Stimulated activated CD8-positive, alpha-beta memory T cell treated with anti-CD3 and anti-CD28 coated beads, Interleukin-4, amount 100 ng/mL, for 1 hour (primary cell): Measurements from ENCODE around the gene HTR2C.
"Not testable (repeated sequence)": the region's sequence is repeated elsewhere in the genome, so short reads cannot be mapped to it uniquely, and the experiment has no call there.

Experiments used
- DNase-seq, 2 donors: peaks; one replicate each; pipeline ENCODE4 v3.0.0-alpha.2; 2020; ENCODE audit warnings: low read depth in 2 of 2, low spot score in 1 of 2

HTR2C gene

GRCh38 chrX:114712466-114712865 is 128.6 kb downstream of the HTR2C start:
- DNase-seq: no peak

GRCh38 chrX:114715096-114715495 is 131.2 kb downstream of the HTR2C start:
- no peak for DNase-seq

DNA sequence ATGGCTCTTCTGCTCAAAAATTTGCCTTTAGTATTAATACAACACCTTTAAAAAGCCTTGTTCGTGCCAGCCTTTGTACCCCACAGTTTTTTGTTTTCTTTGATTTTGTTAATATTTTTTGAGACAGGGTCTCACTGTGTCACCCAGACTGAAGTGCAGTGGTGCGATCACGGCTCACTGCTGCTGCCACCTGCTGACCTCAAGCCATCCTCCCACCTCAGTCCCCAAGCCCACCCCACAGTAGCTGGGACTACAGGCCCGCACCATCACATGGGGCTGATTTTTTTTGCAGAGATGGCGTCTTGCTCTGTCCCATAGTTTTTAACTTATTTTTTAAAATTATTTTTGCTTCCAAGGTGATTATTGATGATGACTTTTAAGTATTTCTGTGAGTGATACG is 134.0 kb downstream of the HTR2C start:
- no peak for DNase-seq

DNA sequence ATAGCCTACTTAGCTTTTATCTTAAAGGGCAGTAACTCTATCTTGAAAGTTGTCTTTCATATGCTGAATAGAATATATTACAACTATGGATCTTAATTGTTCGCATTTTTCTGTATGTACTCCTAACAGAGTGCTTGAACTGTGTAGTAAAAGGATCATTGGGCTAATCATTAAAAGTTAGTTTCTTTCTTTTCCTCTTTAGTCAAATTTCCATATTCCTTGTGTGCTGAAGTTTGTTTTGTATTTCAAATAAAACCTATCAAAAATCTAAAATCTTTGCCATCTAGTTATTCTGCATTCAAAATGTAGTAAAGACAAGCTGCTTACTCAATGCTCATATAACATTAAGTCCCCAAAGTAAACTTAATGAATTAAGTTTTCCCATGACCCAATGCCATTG is 182.7 kb downstream of the HTR2C start:
- DNase-seq: no peak

DNA sequence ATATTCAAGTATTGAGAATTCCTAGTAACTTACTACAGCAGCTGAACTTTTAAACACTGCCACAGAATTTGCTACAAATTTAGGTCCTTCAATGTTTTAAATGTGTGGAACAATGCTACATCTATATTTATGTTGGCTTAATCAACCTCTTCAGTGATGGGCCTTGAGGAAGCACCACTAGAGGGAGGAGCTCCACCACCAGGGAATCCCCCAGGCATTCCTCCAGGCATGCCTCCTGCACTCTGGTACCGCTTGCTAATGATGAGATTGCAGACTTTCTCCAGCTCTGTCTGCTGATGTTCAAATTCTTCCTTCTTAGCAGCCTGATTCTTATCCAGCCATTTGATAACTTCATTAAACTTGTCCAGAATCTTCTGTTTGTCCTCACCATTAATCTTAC is 190.8 kb downstream of the HTR2C start:
- no peak for DNase-seq

DNA sequence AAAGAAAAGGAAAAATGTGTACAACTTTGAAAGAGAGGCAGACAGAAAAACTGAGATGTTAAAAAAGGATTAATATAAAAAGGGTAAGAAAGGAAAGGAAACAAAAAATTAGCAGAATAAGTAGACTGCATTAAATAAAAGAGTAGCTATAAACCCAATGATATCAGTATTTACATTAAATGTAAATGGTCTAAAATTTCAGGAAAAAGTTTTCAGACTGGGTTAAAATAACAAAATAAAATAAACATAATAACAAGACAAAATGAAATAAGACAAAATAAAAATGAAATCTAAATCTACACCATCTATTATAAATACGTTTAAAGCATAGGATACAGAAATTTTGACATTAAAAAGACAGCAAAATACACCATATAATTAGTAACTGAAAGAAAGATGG is 199.0 kb downstream of the HTR2C start:
- no peak for DNase-seq

DNA sequence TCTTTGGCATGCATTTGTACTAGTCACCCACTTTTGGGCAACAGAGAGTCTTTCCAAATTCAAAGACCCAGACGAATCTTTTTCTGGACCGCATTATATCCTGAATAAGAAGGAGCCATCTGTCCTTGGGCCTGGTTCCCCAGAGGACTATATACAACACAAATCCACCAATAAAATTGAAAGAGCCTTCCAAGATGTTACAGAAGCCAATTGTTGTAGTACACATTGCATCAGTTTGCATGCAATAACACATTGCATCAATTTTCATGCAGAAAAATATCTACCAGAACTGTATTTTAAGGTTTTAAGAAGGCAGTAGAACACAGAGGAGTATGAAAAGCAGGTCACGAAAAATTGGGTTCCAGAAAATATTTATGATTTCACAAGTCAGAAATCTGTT is 203.2 kb downstream of the HTR2C start:
- DNase-seq: no peak

GRCh38 chrX:114797494-114797893 is 213.6 kb downstream of the HTR2C start:
- DNase-seq: no peak

DNA sequence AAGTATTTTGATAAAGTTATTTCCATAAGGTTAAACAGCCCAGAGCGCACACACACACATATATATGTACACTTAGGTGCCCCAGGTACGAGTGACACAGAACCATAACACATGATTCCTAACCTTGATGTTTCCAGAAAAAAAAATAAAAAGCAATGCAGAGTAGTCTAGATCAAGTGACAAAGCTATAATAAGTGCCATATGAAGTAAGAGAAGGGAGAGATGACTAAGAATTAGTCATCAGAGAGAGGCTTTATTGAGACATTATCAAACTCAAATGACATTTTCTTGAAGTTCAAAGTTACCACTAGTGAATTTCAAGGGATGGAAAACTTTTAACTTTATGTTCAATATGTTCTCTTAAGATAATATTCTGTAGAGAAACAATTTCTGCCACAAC is 215.0 kb downstream of the HTR2C start:
- no peak for DNase-seq

GRCh38 chrX:114800719-114801118 is 216.8 kb downstream of the HTR2C start:
- no peak for DNase-seq

GRCh38 chrX:114819509-114819908 is 235.6 kb downstream of the HTR2C start:
- no peak for DNase-seq

- DNase-seq: no peak
Measured at GRCh38 chrX:114841051-114841450, 257.2 kb downstream of the HTR2C start.

DNA sequence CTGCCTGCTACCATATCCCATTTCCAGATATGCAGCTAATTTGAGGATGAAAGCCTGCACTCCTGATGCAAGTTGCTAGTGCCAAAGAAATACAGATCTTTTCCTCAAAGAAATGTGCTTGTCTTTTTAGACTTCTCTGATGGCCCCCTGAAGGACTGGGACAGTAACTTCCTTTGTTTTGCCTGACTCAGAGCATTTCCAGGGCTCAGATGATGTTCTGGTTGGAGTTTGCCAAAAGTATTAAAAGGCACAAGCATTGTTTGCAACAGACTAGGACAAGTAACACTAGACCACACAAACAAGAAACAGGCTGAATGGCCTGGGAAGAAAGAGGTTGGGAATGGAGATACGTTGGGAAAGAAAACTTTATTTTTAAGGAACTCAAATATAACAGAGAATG is 258.3 kb downstream of the HTR2C start:
- DNase-seq: no peak

DNA sequence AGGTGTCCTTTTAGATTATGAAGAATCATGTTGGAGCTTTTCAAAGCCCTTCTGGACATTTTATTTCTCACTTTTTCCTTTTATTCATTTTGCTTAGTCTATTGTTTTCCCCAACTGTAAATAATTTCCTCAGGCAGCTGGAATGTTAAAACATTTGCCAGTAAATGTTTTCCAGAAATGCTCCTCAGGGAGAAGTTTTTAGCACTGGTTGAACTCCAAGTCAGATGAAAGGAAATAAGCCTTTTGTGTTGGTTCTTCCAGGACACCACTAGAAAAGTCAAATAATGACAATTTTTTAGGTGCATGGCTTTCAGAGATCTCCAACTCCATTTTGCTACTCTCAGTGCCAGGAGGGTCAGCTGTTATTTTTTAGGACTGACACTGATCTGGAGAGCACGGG is 305.6 kb downstream of the HTR2C start:
- no peak for DNase-seq

- DNase-seq: no peak
Measured at GRCh38 chrX:114903618-114904017, 319.7 kb downstream of the HTR2C start.

DNA sequence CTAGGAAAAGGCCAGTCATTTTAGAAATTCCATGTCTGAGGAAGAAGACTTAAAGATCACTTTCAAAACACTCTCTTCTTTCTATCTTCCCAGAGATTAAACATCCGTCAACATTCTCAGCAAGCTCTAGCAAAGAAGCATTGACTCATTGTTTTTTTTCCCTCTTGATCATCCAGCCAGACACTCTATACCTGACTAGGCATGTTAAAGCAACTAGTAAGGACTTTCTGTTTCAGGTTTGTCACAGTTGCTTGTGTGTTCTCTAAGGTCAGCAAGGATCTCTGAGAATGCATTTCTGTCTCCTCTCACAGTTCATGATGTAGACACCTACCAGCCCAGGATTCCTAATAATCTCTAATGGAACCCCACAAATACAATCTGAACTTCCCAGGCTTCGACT is 321.4 kb downstream of the HTR2C start:
- DNase-seq: no peak

DNA sequence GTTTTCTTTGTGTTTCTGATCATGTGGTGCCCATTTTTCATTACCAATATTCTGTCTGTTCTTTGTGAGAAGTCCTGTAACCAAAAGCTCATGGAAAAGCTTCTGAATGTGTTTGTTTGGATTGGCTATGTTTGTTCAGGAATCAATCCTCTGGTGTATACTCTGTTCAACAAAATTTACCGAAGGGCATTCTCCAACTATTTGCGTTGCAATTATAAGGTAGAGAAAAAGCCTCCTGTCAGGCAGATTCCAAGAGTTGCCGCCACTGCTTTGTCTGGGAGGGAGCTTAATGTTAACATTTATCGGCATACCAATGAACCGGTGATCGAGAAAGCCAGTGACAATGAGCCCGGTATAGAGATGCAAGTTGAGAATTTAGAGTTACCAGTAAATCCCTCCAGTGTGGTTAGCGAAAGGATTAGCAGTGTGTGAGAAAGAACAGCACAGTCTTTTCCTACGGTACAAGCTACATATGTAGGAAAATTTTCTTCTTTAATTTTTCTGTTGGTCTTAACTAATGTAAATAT is 323.2 kb downstream of the HTR2C start:
- no peak for DNase-seq

DNA sequence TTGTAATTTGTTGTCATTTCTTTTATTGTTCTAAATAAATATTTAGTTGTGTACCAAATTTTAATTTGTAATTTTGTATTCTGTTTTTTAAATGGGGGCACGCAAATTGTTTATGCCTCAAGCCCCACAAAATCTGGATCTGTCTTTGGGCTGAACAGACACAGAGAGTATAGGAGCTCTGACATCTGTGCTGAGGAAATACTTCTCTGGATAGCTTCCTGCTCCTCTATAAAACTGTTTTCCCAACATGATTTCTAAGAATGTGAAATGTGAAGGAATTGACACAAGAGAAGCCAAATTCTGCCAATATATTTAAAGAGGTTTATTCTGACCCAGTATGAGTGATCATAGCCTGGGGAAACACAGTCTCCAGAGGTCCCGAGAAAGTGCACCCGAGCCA is 340.5 kb downstream of the HTR2C start:
- no peak for DNase-seq

DNA sequence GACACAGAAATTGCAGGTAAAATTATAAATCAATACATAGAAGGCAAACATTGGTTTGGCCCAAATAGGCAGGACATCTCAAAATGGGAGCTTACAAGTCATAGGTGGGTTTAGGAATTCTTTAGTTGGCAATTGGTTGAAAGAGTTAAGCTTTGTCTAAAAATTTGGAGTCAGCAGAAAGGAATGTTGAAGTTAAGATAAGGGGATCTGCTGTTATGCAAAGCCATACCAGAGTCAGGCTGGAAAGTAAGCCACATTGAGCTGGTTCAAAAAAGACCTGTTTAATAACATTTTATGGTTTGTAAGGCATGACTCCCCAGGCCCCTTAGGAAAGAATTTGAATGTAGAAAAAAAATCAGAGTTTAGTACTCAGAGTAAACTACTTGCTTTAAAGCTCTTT is 341.0 kb downstream of the HTR2C start:
- DNase-seq: no peak

- DNase-seq: no peak
Measured at GRCh38 chrX:114930227-114930626, 346.3 kb downstream of the HTR2C start.

DNA sequence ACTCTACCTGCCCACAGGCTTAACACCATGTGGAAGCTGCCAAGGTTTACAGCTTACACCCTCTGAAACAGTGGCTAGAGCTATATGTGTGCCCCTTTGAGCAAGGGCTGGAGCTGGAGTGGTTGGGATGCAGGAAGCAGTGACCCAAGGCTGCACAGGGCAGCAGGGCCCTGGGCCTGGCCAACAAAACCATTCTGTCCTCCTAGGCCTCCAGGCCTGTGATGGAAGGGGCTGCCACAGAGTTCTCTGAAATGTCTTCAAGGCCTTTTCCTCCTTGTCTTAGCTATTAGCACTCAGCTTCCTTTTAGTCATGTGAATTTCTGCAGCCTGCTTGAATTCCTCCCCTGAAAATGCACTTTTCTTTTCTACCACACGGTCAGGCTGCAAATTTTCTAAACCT is 348.7 kb downstream of the HTR2C start:
- no peak for DNase-seq

DNA sequence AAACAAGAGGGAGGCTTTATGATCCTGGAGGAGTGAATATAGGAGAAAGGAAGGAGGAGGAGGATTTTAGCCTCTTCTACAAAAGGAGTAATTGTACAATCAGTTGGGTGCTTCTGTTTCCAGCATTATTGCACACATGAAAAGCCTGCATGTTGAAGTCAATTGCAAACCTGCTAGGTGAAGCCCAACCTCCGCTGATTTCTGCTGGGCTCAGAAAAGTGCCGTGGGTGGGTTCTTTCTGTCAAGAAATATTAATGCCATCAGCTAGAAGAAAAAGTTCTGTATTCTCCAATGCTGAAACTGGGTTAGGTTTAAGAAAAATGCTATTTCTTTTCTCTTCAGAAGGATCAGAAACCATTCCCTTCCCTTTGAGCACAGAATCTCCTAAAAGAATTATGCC is 349.4 kb downstream of the HTR2C start:
- not testable (repeated sequence) for DNase-seq

DNA sequence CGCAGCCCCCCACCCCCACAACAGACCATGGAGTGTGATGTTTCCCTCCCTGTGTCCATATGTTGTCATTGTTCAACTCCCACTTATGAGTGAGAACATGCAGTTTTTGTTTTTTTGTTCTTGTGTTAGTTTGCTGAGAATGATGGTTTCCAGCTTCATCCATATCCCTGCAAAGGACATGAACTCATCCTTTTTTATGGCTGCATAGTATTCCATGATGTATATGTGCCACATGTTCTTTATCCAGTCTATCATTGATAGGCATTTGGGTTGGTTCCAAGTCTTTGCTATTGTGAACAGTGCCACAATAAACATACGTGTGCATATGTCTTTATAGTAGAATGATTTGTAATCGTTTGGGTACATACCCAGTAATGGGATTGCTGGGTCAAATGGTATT is 353.2 kb downstream of the HTR2C start:
- DNase-seq: not testable (repeated sequence)

DNA sequence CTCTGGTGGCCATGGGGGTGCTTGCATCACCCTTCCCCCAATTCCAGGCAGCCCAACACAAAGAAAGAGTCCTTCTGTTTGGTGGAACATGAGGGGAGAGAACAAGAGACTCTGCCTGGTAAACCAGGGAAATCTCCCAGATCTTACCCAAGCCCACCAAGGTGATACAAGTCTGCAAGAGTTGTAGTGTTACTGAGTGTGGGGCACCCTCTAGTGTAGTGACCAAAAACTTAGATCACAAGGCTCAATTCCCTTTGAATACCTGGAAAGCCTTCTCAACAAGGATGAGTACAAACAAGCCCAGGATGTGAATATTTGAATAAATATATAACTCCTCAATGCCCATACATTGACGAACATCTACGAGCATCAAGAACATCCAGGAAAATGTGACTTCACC is 368.8 kb downstream of the HTR2C start:
- no peak for DNase-seq
